Tibial nerve (tissue), 4 donors: ENCODE data around the gene SOX5.
"Not testable (repeated sequence)": the region's sequence is repeated elsewhere in the genome, so short reads cannot be mapped to it uniquely, and the experiment has no call there.

Experiments used
- EP300 ChIP-seq, 2 donors: sonication (generic); formaldehyde crosslinking; IDR thresholded peaks; one replicate each; pipeline ENCODE4 v1.6.1; 2017; ENCODE audit warnings: antibody characterized with exemption in 2 of 2, mild to moderate bottlenecking in 1 of 2
- TF ChIP-seq, protein P1 (sequence below), 5 experiments: fragments of 200-600 bp in 3 of 5; fragments of 450-650 bp in 2 of 5; sonication (generic) in 3 of 5; IDR thresholded peaks; one replicate each; pipeline ENCODE4 v1.5.1; 2016 to 2019; ENCODE audit warnings: antibody characterized with exemption in 5 of 5, mild to moderate bottlenecking in 3 of 5, moderate library complexity in 2 of 5

DNA sequence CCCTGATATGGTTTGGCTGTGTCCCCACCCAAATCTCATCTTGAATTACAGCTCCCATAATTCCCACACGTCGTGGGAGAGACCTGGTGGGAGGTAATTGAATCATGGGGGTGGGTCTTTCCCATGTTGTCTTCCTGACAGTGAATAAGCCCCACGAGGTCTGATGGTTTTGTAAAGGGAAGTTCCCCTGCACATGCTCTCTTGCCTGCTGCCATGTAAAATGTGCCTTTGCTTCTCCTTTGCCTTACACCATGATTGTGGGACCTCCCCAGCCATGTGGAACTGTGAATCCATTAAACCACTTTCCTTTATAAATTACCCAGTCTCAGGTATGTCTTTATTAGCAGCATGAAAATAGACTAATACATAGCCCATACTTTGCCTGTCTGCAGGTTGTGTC, 458.4 kb downstream of the SOX5 start:
- TF ChIP-seq EP300 (IDR thresholded peaks at IDR 0.05) = not testable (repeated sequence)
- TF ChIP-seq, protein P1, sequence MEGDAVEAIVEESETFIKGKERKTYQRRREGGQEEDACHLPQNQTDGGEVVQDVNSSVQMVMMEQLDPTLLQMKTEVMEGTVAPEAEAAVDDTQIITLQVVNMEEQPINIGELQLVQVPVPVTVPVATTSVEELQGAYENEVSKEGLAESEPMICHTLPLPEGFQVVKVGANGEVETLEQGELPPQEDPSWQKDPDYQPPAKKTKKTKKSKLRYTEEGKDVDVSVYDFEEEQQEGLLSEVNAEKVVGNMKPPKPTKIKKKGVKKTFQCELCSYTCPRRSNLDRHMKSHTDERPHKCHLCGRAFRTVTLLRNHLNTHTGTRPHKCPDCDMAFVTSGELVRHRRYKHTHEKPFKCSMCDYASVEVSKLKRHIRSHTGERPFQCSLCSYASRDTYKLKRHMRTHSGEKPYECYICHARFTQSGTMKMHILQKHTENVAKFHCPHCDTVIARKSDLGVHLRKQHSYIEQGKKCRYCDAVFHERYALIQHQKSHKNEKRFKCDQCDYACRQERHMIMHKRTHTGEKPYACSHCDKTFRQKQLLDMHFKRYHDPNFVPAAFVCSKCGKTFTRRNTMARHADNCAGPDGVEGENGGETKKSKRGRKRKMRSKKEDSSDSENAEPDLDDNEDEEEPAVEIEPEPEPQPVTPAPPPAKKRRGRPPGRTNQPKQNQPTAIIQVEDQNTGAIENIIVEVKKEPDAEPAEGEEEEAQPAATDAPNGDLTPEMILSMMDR (IDR thresholded peaks at IDR 0.05) = not testable (repeated sequence)
